ENCODE data around the gene BTBD7.

BTBD7 gene

DNA sequence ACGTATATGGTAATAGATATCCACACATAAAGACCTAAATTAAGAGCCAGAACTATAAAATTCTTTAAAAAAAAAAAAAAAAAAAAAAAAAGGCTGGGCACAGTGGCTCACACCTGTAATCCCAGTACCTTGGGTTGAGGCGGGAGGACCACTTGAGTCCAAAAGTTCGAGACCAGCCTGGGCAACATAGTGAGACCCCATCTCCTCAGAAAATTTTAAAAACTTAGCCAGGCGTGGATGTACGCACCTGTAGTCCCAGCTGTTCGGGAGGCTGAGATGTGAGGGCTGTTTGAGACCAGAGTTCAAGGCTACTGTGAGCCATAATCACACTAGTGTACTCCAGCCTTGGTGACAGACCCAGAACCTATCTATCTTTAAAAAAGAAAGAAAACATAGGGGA, 4.3 kb downstream of the BTBD7 start:
- DNase-seq = no peak

DNA sequence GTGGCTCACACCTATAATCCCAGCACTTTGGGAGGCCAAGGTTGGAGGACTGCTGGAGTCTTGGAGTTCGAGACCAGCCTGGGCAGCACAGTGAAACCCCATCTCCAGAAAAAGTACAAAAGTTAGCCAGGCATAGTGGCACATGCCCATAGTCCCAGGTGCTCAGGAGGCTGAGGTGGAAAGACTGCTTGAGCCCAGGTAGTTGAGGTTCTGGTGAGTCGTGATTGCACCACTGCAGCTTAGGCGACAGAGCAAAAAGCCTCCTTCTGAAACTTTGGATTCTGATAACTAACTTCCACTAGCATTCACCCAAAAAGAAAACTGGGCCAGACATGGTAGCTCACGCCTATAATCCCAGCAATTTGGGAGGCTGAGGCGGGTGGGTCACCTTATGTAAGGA, 6.6 kb downstream of the BTBD7 start:
- no peak for DNase-seq

DNA sequence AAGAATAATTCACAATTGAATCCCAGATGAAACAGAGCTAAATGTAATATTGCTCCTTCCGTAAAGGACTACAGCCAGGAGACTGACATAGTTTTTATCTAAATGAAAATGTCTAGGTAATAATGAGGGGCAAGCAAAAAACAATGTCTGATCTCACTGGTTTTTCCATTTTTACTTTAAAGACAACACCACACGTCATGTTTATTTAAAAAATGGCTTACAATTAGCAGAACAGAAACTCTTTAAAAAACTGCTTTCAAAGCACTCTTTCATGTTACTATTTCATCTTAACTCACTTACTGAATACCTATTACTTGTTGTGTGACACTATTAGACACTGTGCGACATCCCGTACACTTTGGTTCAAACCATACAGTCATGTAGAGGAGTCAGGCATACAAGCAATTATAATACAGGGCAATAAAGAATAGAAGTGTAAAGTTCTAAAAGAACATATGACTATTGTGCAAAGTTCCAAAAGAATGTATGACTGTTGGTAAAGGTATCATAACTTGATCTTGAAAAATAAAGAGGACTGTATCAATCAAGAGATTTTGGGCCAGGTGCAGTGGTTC, 9.1 kb downstream of the BTBD7 start:
- no peak for DNase-seq

DNA sequence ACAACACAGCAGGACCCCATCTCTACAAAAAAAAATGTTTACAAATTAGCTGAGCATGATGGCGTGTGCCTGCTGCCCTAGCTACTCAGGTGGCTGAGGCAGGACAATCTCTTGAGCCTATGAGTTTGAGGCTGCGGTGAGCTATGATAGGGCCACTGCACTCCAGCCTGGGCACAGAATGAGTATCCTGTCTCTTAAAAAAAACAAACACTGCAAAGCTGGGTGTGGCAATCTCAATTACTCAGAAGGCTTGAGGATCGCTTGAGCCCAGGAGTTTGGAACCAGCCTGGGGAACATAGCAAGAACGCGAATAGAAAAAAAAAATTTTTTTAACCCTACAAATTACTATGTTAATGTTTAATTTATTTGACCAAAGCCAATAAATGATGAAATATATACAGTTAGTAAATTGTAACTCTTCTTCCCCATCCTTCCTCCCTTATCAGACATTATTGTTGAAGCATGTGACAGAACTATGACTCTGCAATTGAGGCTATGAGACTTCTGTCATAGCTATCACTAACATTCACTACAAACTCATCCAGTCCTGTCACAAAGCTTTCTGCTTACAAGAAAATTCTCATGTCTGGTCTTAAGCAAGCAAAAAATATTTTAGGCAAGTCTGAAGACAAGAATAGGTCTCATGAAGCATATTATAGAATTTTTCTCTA, 9.8 kb downstream of the BTBD7 start:
- no peak for DNase-seq

DNA sequence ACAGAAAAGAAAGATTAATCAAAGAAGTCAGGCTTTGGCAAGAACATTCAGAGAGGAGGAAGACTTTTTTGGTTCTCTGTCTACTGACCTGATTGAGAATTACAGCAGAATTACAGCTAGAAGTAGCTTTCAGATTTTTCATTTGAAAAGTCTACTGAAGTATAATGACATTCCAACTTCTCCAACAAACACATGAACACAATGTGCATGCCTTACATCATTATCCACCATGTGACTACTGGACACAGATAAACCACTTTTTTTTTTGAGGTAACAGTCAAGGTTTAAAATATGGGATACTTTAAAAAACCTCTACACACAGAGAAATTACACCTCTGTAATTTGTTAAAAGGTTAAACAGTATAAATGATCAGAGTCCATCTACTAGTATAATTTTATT, 12.3 kb downstream of the BTBD7 start:
- no peak for DNase-seq

DNA sequence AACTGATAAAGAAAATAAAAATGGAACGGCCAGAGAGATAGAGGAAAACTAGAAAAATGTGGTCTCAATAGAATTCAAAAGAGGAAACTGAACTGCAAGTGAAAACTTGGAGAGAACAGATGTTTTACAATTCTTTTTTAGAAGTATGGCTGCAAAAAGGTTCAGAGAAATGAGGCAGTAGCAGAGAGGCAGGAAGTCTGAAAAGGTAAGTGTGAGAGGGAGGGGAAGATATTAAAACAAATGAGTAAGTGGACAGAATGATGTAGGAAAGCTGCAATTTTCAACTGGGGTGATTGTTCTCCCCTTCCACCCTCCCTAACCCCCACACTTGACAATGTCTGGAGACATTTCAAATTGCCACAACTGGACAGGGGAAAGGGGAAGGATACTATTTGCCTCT, 12.9 kb downstream of the BTBD7 start:
- no peak for DNase-seq

DNA sequence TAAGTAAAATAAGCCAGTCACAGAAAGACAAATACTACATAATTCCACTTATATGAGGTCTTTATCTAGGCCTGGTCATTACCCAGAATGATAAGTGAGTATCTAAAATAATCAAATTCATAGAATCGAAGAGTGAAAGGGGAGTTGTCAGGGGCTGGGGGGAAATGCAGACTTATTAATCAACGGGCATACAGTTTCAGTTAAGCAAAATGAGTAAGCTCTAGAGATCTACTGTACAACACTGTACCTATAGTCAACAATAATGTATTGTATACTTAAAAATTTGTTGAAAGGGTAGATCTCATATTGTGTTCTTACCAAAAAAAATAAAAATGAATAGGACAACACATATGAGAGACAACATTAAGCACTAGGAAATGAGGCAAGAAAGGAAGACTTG, 13.3 kb downstream of the BTBD7 start:
- no peak for DNase-seq

DNA sequence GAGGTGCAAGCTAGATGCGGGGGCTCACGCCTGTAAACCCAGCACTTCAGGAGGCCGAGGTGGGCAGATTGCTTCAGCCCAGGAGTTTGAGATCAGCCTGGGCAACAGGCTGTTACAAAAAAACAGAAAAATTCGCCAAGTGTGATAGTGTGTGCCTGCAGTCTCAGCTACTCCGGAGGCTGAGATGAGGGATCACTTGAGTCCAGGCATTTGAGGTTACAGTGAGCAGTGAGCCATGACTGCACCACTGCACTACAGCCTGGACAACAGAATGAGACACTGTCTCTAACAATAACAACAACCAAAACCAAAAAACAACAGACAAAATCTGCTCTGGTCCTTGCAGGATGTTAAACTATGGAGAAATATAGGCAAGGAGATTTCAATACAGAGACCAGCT, 13.9 kb downstream of the BTBD7 start:
- DNase-seq = no peak

DNA sequence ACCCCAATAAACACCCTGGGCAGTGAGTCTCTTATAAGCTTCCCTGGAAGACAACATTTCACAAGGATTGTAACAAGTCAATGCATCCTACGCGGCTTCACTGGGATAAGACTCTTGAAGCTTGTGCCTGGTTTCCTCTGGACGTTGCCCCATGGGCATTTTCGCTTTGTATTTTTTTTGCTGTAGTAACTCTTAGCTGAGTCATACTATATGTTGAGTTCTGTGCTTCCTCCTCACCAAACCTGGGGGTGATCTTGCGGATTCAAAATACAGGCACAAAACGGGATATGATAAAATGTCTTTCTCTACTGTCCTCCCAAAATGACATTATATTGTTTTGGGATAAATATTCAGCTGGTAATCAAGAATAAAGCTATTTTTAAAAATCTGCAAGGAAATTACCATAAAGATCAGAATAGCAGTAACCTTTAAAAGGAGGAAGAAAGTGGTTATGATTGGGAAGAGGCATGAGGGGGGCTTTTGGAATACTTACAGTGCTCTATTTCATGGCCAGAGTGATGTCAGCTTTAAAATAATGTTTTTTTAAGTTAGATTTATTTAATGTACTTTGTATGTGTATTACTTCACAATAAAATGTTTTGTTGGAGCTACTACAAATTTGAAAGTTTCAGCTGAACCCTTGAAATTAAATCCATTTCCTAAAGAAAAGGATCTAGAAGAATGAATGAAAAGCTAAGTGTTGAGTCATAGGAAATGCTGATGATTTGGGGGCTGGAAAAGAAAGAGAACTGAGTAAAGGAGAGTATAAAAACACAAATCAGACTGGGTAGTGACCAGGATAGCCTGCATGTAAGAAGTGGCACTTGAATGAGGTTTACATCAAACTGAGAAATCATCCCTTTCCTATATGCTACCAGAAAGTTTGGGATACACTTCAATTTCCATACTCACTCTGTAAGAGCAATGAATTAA, 14.7 kb downstream of the BTBD7 start:
- no peak for DNase-seq

DNA sequence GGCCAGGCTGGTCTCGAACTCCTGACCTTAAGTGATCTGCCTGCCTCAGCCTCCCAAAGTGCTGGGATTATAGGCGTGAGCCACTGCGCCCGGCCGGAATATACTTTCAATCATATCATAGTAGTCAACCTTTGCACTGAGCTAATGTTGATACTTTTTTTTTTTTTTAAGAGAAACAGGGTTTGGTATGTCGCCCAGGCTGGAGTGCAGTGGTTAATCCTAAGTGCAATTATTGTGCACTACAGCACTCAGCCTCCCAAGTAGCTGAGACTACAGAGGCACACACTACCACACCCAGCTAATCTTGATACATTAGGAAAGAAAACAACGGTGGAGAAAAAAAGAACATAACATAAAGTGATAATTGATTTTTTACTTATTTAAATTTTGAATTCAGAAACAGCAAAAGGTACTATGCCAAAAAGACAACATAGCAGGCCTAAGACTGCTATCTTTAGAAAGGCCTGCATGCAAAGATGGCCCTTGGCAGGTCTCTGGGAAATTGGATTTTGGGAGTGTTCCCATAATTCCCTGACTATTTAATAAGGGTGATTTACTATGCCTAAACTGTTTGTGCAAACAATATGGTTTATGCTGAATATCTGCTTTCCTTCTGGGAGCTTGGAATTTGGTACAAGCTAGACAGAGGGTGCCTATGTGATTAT, 15.5 kb downstream of the BTBD7 start:
- DNase-seq = no peak

DNA sequence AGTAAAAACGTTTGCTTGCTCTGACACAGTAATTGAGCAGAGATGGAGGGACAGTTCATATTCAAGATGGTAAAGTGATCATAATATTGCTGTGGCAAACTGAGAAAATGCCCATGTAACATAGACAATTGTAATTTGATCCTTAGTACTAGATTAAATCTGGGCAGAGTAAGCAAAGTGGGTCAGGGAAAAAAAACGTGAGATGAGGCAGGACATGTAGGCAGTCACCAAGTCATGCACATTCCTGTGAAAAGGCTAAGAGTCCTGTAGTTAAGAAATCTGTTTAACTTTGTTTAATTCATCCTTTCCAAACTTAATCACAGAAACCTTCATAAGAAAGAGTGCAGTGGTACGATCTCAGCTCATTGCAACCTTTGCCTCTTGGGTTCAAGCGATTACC, 16.1 kb downstream of the BTBD7 start:
- no peak for DNase-seq

DNA sequence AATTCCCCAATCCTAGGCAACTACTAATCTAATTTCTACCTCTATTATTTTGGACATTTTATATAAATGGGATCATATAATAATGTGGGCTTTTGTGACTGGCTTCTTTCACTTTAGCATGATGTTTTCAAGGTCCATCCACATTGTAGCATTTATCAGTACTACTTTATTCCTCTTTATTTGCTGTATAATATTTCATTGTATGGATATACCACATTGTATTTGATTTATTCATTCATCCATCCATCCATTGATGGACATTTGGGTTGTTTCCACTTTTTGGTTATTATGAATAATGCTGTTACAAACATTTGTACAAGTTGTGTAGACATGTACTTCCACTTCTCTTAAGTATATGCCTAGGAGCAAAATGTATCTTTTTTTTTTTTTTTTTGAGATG, 17.3 kb downstream of the BTBD7 start:
- DNase-seq = no peak

DNA sequence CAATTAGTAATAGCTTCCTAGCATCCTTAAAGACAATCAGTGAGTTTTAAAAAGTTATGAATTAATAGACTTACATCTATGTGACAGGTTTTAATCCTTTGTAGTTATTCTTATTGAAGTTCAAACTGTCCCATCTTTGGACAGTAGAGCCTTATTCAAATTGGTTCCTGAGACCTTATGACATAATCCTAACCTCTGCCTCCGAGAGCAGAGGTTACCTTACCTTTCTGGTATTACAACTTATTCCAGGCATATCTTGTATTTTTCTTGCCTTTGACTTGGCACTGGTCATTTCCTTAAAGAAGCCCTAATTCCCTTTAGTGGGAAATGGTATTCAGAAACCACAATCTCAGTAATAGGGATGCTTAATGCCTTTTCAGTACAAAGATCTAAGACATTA, 21.8 kb downstream of the BTBD7 start:
- no peak for DNase-seq

DNA sequence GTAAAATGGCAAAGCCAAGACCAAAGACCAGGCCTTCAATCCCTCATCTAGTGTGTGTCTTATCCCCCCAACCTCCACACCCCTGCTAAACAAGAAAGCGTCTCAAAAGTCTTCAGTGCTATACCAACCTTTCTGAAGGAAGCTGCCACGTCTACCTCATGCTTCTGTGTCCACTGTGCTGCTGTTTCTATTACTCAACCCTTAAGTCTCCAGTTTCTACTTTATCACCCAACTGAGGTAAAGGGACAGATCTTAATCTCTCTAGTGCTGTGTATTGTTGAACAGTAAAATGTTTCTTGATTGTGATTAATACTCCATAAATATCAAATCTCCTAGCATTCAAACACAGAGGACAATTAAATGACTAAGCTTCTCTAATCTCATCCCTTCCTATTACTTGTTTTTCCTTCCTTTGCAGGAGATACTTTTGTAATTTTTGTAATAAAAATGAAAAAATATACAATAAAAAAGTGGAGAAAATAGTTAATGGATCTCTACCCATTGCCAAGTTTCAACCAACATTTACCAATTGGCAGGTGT, 23.3 kb downstream of the BTBD7 start:
- no peak for DNase-seq

DNA sequence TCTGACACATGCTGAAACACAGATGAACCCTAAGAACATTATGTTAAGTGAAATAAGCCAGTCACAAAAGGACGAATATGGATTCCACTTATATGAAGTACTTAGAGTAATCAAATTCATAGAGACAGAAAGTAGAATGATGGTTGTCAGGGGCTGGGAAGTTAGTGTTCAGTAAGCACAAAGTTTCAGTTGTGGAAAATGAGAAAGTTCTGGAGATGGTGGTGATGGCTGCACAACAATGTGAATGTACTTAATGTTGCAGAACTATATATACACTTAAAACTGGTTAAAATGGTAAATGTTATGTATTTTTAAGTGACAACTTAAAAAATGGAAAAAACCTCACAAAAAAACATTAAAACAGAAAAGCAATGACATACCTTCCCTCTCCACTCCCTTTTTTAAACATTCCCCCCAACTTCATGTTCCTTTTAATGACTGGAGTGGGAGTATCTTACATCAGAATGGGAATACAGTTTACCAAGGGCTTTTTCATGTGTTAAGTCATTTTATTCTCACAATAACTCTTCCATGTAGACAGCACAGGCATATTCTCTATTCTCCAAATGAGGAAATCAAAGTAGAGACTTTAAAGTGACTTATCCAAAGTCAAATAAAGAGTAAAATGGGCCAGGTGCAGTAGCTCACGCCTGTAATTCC, 24.0 kb downstream of the BTBD7 start:
- no peak for DNase-seq

DNA sequence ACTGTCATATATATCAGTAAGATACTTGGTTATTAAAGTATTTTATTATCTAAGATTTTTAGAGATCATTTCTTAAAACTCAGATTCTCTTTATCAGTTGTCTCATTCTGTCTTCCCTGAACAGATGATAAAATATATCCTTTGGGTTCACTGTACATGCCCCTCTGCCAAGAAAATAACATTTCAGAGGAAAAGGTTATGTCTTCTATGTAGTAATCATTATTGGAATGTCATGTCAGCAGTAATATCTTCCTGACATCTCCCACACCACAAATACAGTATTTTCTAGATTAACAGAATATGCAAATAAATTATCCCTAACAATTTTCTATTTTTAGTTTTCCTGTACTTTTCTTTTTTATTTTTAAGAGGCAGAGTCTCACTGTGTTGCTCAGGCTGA, 26.0 kb downstream of the BTBD7 start:
- no peak for DNase-seq

DNA sequence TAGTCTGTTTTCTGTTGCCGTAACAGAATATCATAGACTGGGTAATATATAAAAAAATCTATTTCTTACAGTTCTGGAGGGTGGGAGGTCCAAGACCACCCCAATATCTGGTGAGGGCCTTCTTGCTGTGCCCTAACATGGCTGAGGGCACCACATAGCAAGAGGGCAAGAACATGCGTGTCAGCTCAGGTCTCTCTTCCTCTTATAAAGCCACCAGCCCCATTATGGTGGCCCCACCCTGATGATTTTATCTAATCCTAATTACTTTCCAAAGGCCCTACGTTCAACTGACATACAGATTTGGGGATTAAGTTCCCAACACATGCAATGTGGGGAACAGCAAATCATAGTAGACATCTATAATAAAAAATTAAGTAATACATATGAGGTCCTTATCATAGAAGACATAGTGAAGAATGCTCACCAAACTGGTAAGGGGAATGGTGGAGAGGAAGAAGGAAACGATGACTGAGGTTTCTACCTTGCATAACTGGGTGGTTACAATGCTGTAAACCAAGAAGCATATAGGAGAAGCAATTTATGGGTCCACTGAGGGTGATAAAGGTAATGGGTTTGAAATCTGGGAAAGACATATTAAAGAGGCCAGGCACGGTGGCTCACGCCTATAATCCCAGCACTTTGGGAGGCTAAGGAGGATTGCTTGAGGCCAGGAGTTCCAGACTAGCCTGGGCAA, 27.0 kb downstream of the BTBD7 start:
- no peak for DNase-seq

DNA sequence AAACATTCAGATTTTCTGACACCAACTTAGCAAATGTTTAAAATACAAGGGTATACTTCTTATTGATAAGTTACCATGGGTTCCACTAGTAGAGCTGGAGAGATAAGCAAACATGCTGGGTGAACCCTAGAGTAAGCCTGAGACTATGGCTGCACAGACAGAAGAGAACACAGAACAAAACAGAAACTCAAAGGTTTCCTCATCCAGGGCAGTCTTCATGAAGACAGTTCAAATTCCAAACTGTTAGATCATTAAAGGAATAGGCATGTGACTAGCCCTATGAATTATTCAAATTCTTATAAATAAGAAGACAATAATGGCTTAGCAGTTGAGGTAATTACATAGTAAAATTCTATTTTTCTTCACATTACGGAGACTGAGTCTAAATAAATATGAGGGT, 28.1 kb downstream of the BTBD7 start:
- DNase-seq = no peak

DNA sequence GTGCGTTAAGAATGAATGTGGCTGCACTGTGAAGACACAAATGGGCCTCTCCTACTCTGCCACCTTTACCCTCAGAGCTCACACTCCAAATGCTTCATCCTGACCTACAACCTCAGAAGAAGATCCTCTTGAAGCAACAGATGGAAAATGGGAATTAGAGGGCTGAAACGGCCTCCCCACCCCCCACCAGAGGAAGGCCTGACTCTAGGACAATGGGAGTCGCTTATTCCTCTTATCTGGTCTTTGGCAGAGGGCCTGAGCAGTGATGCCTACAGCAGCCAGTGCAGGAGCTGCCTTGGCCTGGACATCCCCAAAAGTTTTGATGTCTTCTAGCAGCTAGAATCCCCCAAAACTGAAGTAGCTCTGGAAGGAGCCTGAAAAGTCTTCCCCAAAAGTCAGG, 29.2 kb downstream of the BTBD7 start:
- no peak for DNase-seq

DNA sequence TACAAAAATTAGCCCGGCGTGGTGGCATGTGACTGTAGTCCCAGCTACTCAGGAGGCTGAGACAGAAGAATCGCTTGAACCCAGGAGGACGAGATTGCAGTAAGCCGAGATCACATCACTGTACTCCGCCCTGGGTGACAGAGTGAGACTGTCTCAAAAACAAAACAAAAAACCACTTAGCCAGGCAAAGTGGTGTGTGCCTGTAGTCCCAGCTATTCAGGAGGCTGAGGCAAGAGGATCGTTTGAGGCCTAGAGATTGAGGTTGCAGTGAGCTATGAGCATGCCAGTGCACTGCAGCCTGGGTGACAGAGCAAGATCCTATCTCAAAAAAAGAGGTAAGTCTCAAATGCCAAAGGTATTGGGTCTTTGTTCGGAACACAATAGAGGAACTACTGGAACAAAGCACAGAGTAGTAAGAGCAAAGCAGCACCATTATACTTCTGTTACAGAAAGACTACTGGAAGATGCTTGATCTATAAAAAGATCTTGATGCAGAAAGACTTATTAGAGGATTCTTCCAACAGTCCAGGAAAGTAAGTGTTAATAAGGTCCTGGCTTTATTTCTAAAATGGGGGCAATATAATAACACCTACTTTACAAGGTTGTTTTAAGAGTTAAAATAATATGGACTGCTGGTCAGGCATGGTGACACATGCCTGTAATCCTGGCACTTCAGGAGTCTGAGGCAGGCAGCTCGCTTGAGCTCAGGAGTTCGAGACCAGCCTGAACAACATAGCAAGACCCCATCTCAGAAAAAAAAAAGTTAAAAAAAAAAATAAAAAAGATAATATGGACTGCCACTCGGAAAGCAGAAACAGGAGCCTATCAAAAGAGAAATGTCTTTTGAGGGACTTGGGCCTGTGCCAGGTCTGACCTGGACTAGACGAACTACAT, 29.9 kb downstream of the BTBD7 start:
- no peak for DNase-seq

DNA sequence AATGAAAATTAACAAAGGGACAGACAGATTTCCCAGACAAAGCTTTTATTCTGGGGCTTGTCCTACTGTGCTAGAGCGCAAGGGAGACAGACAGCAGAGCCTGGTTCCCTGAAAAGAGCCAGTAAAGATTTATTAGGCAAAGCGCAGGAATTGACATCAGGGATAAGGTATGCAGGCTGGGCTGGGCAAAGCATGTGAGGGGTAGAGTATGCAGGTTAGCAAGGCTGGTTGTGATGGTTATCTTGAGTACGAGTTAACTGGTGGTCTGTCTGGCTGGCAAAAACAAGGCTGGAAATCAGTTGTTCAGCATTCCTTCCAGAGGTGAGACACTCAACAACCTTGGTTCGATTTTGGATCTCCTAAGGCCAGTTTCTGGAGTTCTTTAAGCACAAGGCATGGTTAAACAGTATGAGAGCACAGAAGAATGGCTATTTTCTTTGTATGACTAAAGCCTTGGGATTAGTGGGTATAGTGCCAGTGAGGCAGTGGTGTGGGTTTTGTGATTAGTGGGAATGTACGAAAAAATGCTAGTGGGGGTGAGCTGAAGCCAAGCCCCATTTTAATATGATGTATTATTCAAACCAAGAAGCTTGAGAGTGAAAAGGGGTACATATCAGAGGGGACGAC, 30.9 kb downstream of the BTBD7 start:
- no peak for DNase-seq

All from COR-L47 (cell line).